Stimulated activated CD8-positive, alpha-beta memory T cell treated with anti-CD3 and anti-CD28 coated beads, Interleukin-7, amount 100 ng/mL, for 1 hour (primary cell): ENCODE measurements around the gene LARGE1.

ENCODE experiments used
- DNase-seq, 2 donors: peaks; one replicate each; pipeline ENCODE4 v3.0.0-alpha.2; 2020; ENCODE audit warnings: low read depth in 2 of 2

Gene LARGE1

GRCh38 chr22:33821290-33821689, 99.0 kb downstream of the LARGE1 start:
- no peak for DNase-seq

GRCh38 chr22:33819743-33820142, 100.5 kb downstream of the LARGE1 start:
- DNase-seq = no peak

GRCh38 chr22:33817512-33818127, 102.7 kb downstream of the LARGE1 start:
- DNase-seq = no peak

GRCh38 chr22:33812360-33812977, 107.8 kb downstream of the LARGE1 start:
- DNase-seq = no peak

GRCh38 chr22:33811686-33812085, 108.6 kb downstream of the LARGE1 start:
- no peak for DNase-seq

- no peak for DNase-seq
Observed at GRCh38 chr22:33811208-33811607, 109.1 kb downstream of the LARGE1 start.

- no peak for DNase-seq
Observed at GRCh38 chr22:33807470-33807869, 112.8 kb downstream of the LARGE1 start.

- DNase-seq = no peak
Observed at GRCh38 chr22:33806191-33806590, 114.1 kb downstream of the LARGE1 start.

- DNase-seq = no peak
Observed at GRCh38 chr22:33803371-33804282, 116.6 kb downstream of the LARGE1 start.

GRCh38 chr22:33798401-33798800, 121.9 kb downstream of the LARGE1 start:
- DNase-seq = no peak

- no peak for DNase-seq
Observed at GRCh38 chr22:33796494-33796893, 123.8 kb downstream of the LARGE1 start.

- no peak for DNase-seq
Observed at GRCh38 chr22:33793475-33793874, 126.8 kb downstream of the LARGE1 start.

GRCh38 chr22:33792832-33793231, 127.4 kb downstream of the LARGE1 start:
- DNase-seq = no peak

- DNase-seq = no peak
Observed at GRCh38 chr22:33789690-33790253, 130.5 kb downstream of the LARGE1 start.

- DNase-seq = no peak
Observed at GRCh38 chr22:33788927-33789326, 131.3 kb downstream of the LARGE1 start.

GRCh38 chr22:33787645-33788456, 132.4 kb downstream of the LARGE1 start:
- no peak for DNase-seq

- DNase-seq = no peak
Observed at GRCh38 chr22:33786149-33786548, 134.1 kb downstream of the LARGE1 start.

GRCh38 chr22:33785283-33785968, 134.8 kb downstream of the LARGE1 start:
- DNase-seq = no peak

GRCh38 chr22:33781411-33781810, 138.9 kb downstream of the LARGE1 start:
- DNase-seq = no peak

GRCh38 chr22:33780531-33781136, 139.6 kb downstream of the LARGE1 start:
- no peak for DNase-seq

- no peak for DNase-seq
Observed at GRCh38 chr22:33779243-33779642, 141.0 kb downstream of the LARGE1 start.
